NB4 (cell line): ENCODE results near the gene CTNNA3.

Experiments
- MAX ChIP-seq: IDR thresholded peaks from 2 replicates; pipeline ENCODE4 v1.6.1; 2011; ENCODE audit warnings: low read depth, low read length
- POLR2A ChIP-seq: IDR thresholded peaks from 2 replicates; pipeline ENCODE4 v1.6.1; 2011; ENCODE audit warnings: mild to moderate bottlenecking; ENCODE audit not compliant: insufficient read length; ENCODE audit errors: extremely low read depth

GRCh38 chr10:67553254-67553653, 142.7 kb downstream of the CTNNA3 start:
- TF ChIP-seq POLR2A, result no peak
- no peak for TF ChIP-seq MAX
